NOMO-1 (cell line): ENCODE measurements around the gene CCDC117.
"Not testable (repeated sequence)": the region's sequence is repeated elsewhere in the genome, so short reads cannot be mapped to it uniquely, and the experiment has no call there.

Source experiments
- DNase-seq, 2 experiments: peaks; one replicate each; lab custom pipeline; 2025; ENCODE audit not compliant: unreplicated experiment in 2 of 2; lab: John Stamatoyannopoulos, UW

Gene CCDC117

GRCh38 chr22:28772633-28773460, at the start of gene CCDC117:
Gene CCDC117, plus strand, starts transcription at chr22:28772695. Its CDS starts 155 bp downstream, at chr22:28772850.
- peak; percentile 88 to 92 for DNase-seq

- DNase-seq = no peak
Observed at GRCh38 chr22:28728002-28728401, 44.5 kb upstream of the CCDC117 start.

GRCh38 chr22:28728621-28729313, 43.7 kb upstream of the CCDC117 start:
- DNase-seq = no peak

- no peak for DNase-seq
Observed at GRCh38 chr22:28730179-28730578, 42.3 kb upstream of the CCDC117 start.

GRCh38 chr22:28734393-28734792, 38.1 kb upstream of the CCDC117 start:
- no peak for DNase-seq

- no peak for DNase-seq
Observed at GRCh38 chr22:28736301-28737155, 36.0 kb upstream of the CCDC117 start.

GRCh38 chr22:28737701-28738100, 34.8 kb upstream of the CCDC117 start:
- DNase-seq = no peak

- not testable (repeated sequence) for DNase-seq
Observed at GRCh38 chr22:28738876-28739275, 33.6 kb upstream of the CCDC117 start.

- no peak for DNase-seq
Observed at GRCh38 chr22:28741200-28741784, 31.2 kb upstream of the CCDC117 start.

- peak; percentile 98 for DNase-seq
Observed at GRCh38 chr22:28741785-28742561, 30.5 kb upstream of the CCDC117 start, which contains the start of the genes CHEK2 and HSCB. Gene CHEK2, minus strand, starts transcription at chr22:28741820. Its CDS starts 7,099 bp downstream, at chr22:28734721. Gene HSCB, plus strand, starts transcription at chr22:28742039. Its CDS starts 57 bp downstream, at chr22:28742096.

- DNase-seq = peak in 1 of 2 experiments; percentile 95
Observed at GRCh38 chr22:28742562-28742962, 29.9 kb upstream of the CCDC117 start.

- DNase-seq = no peak
Observed at GRCh38 chr22:28743852-28744251, 28.6 kb upstream of the CCDC117 start.

GRCh38 chr22:28750471-28750881, 22.0 kb upstream of the CCDC117 start:
- DNase-seq = no peak

GRCh38 chr22:28754512-28754911, 18.0 kb upstream of the CCDC117 start:
- not testable (repeated sequence) for DNase-seq

- peak; percentile 47 to 75 for DNase-seq
Observed at GRCh38 chr22:28759861-28760560, 12.5 kb upstream of the CCDC117 start.

GRCh38 chr22:28761449-28761755, 11.1 kb upstream of the CCDC117 start:
- DNase-seq = no peak

GRCh38 chr22:28762000-28762399, 10.5 kb upstream of the CCDC117 start:
- DNase-seq = not testable (repeated sequence)

GRCh38 chr22:28766628-28767027, 5.9 kb upstream of the CCDC117 start:
- no peak for DNase-seq

- DNase-seq = no peak
Observed at GRCh38 chr22:28768701-28769393, 3.6 kb upstream of the CCDC117 start.
